K562 (cell line): ENCODE data around the gene KCNMB1. TPM values are rescaled to one million over a fixed set of nuclear protein-coding genes. Genes with fewer than 3 reads are reported as not detected.

Experiments used
- ATAC-seq: fragments of 200-7000 bp; cut with Tn5 transposase; 3 replicates; pipeline ENCODE4 v1.9.1; 2020; ENCODE audit warnings: moderate library complexity
- BruUV-seq: library from RNA; stranded (reverse); fragments of 400-500 nt; replicated peaks from 2 replicates; lab custom pipeline; 2021; lab: Mats Ljungman, UMichigan
- CTCF ChIA-PET: fragments of 300-600 bp; formaldehyde crosslinking; extraction: SDS; loops from one replicate; lab custom pipeline; 2021; ENCODE audit warnings: low intra/inter-chr PET ratio; lab: Yijun Ruan, JAX
- POLR2A ChIA-PET: fragments of 300-600, 350-650 bp; sonication (Branson Sonifier 250); formaldehyde crosslinking; extraction: SDS; loops from one replicate; lab custom pipeline; 2021; ENCODE audit warnings: antibody characterized with exemption, inconsistent platforms; lab: Yijun Ruan, JAX
- DNase-seq, 4 experiments: peaks; one replicate each; pipeline versions ENCODE4 v3.0.0 to v3.0.0-alpha.2; 2011 to 2018; ENCODE audit warnings: low spot score in 3 of 4, mixed read lengths in 3 of 4; ENCODE audit errors: extremely low read depth in 1 of 4
- FAIRE-seq: peaks from 2 replicates; lab custom pipeline; 2011; peaks lifted over from hg19 to GRCh38; lab: Jason Lieb, UNC
- H2AFZ ChIP-seq: 2 replicates; pipeline ENCODE4 v1.6.0; 2011; ENCODE audit warnings: low read depth, low read length, control low read depth, inconsistent platforms
- H3K27ac ChIP-seq: fragments of 200-600 bp; 3 replicates; pipeline ENCODE4 v1.8.0; 2011; ENCODE audit warnings: low read depth, mild to moderate bottlenecking, control low read depth, inconsistent platforms, low read length, moderate library complexity, mixed read lengths; ENCODE audit errors: extremely low read depth
- H3K27me3 ChIP-seq, 2 experiments: fragments of 300-600 bp in 1 of 2; 2 replicates in 1 of 2; 3 replicates in 1 of 2; pipeline versions ENCODE4 v1.6.0 to v1.8.0; 2011; ENCODE audit warnings: inconsistent platforms in 2 of 2, low read length in 2 of 2, mild to moderate bottlenecking in 1 of 2, mixed read lengths in 1 of 2, moderate library complexity in 1 of 2; ENCODE audit not compliant: control insufficient read depth in 2 of 2, insufficient read depth in 2 of 2
- H3K36me3 ChIP-seq: fragments of 300-600 bp; 3 replicates; pipeline ENCODE4 v1.8.0; 2011; ENCODE audit warnings: mild to moderate bottlenecking, low read length, inconsistent platforms; ENCODE audit not compliant: control insufficient read depth, insufficient read depth
- H3K4me1 ChIP-seq, 2 experiments: fragments of 200-600 bp in 1 of 2; replicated peaks in 1 of 2; 2 replicates in 1 of 2; 3 replicates in 1 of 2; pipeline versions ENCODE4 v1.5.1 to v1.8.0; 2011; ENCODE audit warnings: inconsistent platforms in 2 of 2, low read length in 2 of 2, mild to moderate bottlenecking in 1 of 2, mixed read lengths in 1 of 2, moderate library complexity in 1 of 2; ENCODE audit not compliant: control insufficient read depth in 2 of 2, insufficient read depth in 2 of 2
- H3K4me2 ChIP-seq: 2 replicates; pipeline ENCODE4 v1.6.1; 2011; ENCODE audit warnings: low read length, control low read depth, inconsistent platforms, mixed read lengths; ENCODE audit not compliant: insufficient read depth
- H3K4me3 ChIP-seq: fragments of 200-600 bp; sonication (generic), shearing (Covaris generic); 2 replicates; pipeline ENCODE4 v1.5.1; 2016; ENCODE audit warnings: control low read depth, inconsistent platforms
- H3K79me2 ChIP-seq: fragments of 200-600 bp; 3 replicates; pipeline ENCODE4 v1.8.0; 2011; ENCODE audit warnings: low read length, inconsistent platforms; ENCODE audit not compliant: control insufficient read depth, insufficient read depth
- H3K9ac ChIP-seq, 2 experiments: 2 replicates each; pipeline versions ENCODE4 v1.6.0 to v1.6.1; 2011; ENCODE audit warnings: low read depth in 2 of 2, low read length in 2 of 2, control low read depth in 1 of 2, inconsistent platforms in 1 of 2, mild to moderate bottlenecking in 1 of 2, mixed read lengths in 1 of 2; ENCODE audit not compliant: insufficient read depth in 1 of 2
- H3K9me1 ChIP-seq: one replicate; pipeline ENCODE4 v1.6.0; 2011; ENCODE audit warnings: inconsistent platforms, mild to moderate bottlenecking, low read length, moderate library complexity; ENCODE audit not compliant: control insufficient read depth, insufficient read depth
- H3K9me3 ChIP-seq: replicated peaks from 2 replicates; pipeline ENCODE4 v1.5.1; 2011; ENCODE audit warnings: low read depth, low read length, inconsistent platforms; ENCODE audit not compliant: control insufficient read depth, insufficient read depth
- H4K20me1 ChIP-seq: replicated peaks from 2 replicates; pipeline ENCODE4 v1.6.1; 2011; ENCODE audit warnings: low read length, inconsistent platforms, mixed read lengths; ENCODE audit not compliant: control insufficient read depth, insufficient read depth
- CTCF ChIP-seq, 3 experiments: IDR thresholded peaks in 2 of 3; conservative IDR thresholded peaks in 1 of 3; 2 replicates each; pipeline ENCODE4 v1.5.1; 2011 to 2012; ENCODE audit warnings: low read length in 3 of 3, mild to moderate bottlenecking in 3 of 3, control low read depth in 2 of 3, improper control_type of control experiment in 1 of 3, inconsistent platforms in 1 of 3, low read depth in 1 of 3, mixed read lengths in 1 of 3, moderate library complexity in 1 of 3; ENCODE audit not compliant: insufficient read depth in 2 of 3
- FOXK1 ChIP-seq: sonication (generic); formaldehyde crosslinking; IDR thresholded peaks from 2 replicates; pipeline ENCODE4 v1.8.0; 2022; ENCODE audit warnings: missing genetic modification reagents, mild to moderate bottlenecking, borderline replicate concordance
- GABPB2 ChIP-seq: fragments of 250-450 bp; sonication (Bioruptor Pico); conservative IDR thresholded peaks from 2 replicates; pipeline ENCODE4 v1.5.1; 2021; ENCODE audit warnings: mild to moderate bottlenecking
- LCOR ChIP-seq: sonication (generic); formaldehyde crosslinking; IDR thresholded peaks from 2 replicates; pipeline ENCODE4 v1.8.0; 2022; ENCODE audit warnings: mild to moderate bottlenecking, missing genetic modification reagents
- MAFK ChIP-seq: IDR thresholded peaks from 2 replicates; pipeline ENCODE4 v1.6.1; 2011; ENCODE audit warnings: low read length, improper control_type of control experiment
- MCM7 ChIP-seq, 2 experiments: fragments of 450-650 bp; IDR thresholded peaks; 2 replicates each; pipeline ENCODE4 v1.6.1; 2016 to 2018
- NEUROD1 ChIP-seq: fragments of 150-350 bp; IDR thresholded peaks from 2 replicates; pipeline ENCODE4 v1.6.1; 2014; ENCODE audit warnings: borderline replicate concordance, low read length, low read depth; ENCODE audit not compliant: partially characterized antibody
- TAF15 ChIP-seq: fragments of 200-400 bp; formaldehyde crosslinking; IDR thresholded peaks from 2 replicates; pipeline ENCODE4 v1.6.1; 2017; ENCODE audit warnings: mild to moderate bottlenecking, low read depth, low read length, moderate library complexity
- TARDBP ChIP-seq: fragments of 450-650 bp; IDR thresholded peaks from 2 replicates; pipeline ENCODE4 v1.6.1; 2016
- ZNF512 ChIP-seq: IDR thresholded peaks from 2 replicates; pipeline ENCODE4 v1.6.1; 2016; ENCODE audit warnings: missing genetic modification characterization, missing compliant biosample characterization
- ZNF639 ChIP-seq, 2 experiments: fragments of 200-800 bp in 1 of 2; sonication (Bioruptor generic) in 1 of 2; sonication (generic) in 1 of 2; formaldehyde crosslinking in 1 of 2; IDR thresholded peaks in 1 of 2; conservative IDR thresholded peaks in 1 of 2; 2 replicates each; pipeline versions ENCODE4 v1.5.0 to v1.6.1; 2016 to 2020; ENCODE audit warnings: missing compliant biosample characterization in 1 of 2, missing genetic modification characterization in 1 of 2, missing genetic modification reagents in 1 of 2
- WGBS: fragments of 100-300 bp; shearing (Covaris generic); methylation state at CpG from one replicate; pipeline ENCODE4 v1.1.6; 2016; ENCODE audit warnings: low coverage, mixed read lengths; ENCODE audit not compliant: insufficient coverage; ENCODE audit errors: missing lambda C conversion rate; 5-methylcytosine and 5-hydroxymethylcytosine counted together
- in situ Hi-C: fragments of 300-500 bp; cut with MboI; formaldehyde crosslinking; loops from 4 replicates; pipeline ENCODE4 v1.15.0; 2018; ENCODE audit warnings: inconsistent platforms, mixed read lengths
- intact Hi-C: fragments of 100-400 bp; cut with micrococcal nuclease; formaldehyde crosslinking; loops from 2 replicates; pipeline ENCODE4 v1.14.2; 2022
- polyA plus RNA-seq, 8 experiments: library from polyadenylated mRNA; depleted of rRNA in 4 of 8; stranded (reverse) in 5 of 8; unstranded in 3 of 8; fragments of >200 nt; fragmentation: Nextera tagmentation in 2 of 8; fragmentation: Illumina TruSeq in 1 of 8; extraction: Ambion mirVana in 2 of 8; extraction: Trizol in 1 of 8; gene quantifications; 2 replicates each; pipeline versions ENCODE4 v1.2.1 to v1.2.3, GENCODE V29; 2011 to 2014; ENCODE audit warnings: inconsistent platforms in 1 of 8, missing spikeins in 1 of 8
- total RNA-seq, 7 experiments: library from RNA; depleted of rRNA in 6 of 7; stranded (reverse); fragments of >200 nt in 6 of 7; fragmentation: Illumina TruSeq in 2 of 7; extraction: Trizol in 2 of 7; gene quantifications; 2 replicates each; pipeline versions ENCODE4 v1.2.1 to v1.2.3, GENCODE V29; 2011 to 2021; ENCODE audit warnings: low replicate concordance in 1 of 7

Gene KCNMB1
- total and polyA plus RNA-seq, 9 of the 15 experiments (the other 6 are each of a cell fraction or from before 2014, with no cell fraction given), result not detected

- Histone ChIP-seq H3K9ac (no peak overlapping the region), H3K4me1 (no peaks in the 10 kb centered on the region), H3K9me1 (no peaks in the 10 kb centered on the region), H3K27me3 (peaks cover 11 to 32% of the 10 kb centered on the region in 2 experiments; a peak in 4 of 5 replicates), H4K20me1 (no peaks in the 10 kb centered on the region), H3K79me2 (no peaks in the 10 kb centered on the region), H3K9me3 (no peaks in the 10 kb centered on the region), H3K4me3 (no peak overlapping the region), H2AFZ (no peak overlapping the region), H3K36me3 (no peaks in the 10 kb centered on the region), H3K4me2 (no peak overlapping the region)
- ChIA-PET CTCF (no interaction called here), POLR2A (interaction anchor here (0.9 kb wide), 1 partner anchor 168 kb away, joined by 3 read pairs; no protein-coding TSS in a partner anchor)
- no TSS peak for BruUV-seq
- no peak for ATAC-seq
- 0% methylated on average over 2 of the region's 2 CpGs for WGBS
- intact Hi-C loops, result no loop called here
- no peak for FAIRE-seq
- no peak for DNase-seq
- TF ChIP-seq ZNF639 (CRISPR knock-in tag; conservative IDR thresholded peaks at IDR 0.05 in 1 of 2, IDR thresholded peaks at IDR 0.05 in 1 of 2), result no peak
- TF ChIP-seq ZNF512, result no peak
- no peak for TF ChIP-seq TARDBP
- TF ChIP-seq NEUROD1, result no peak
- TF ChIP-seq MAFK, result no peak
- TF ChIP-seq GABPB2 (CRISPR knock-in tag), result no peak
- no peak for TF ChIP-seq CTCF (IDR thresholded peaks at IDR 0.05 in 2 of 3, conservative IDR thresholded peaks at IDR 0.05 in 1 of 3; ENCODE audit: insufficient read depth in 2 of 3, low read depth in 1 of 3, low read length in 3 of 3)
- TF ChIP-seq MCM7 (IDR thresholded peaks at IDR 0.05), result no peak
- TF ChIP-seq TAF15, result no peak
- TF ChIP-seq FOXK1 (CRISPR knock-in tag), result no peak
- no peak for TF ChIP-seq LCOR (CRISPR knock-in tag)
- TF ChIP-seq, all 486 proteins: peak for 0
- in situ Hi-C loops, result no loop called here
- no peak overlapping the region for H3K27ac ChIP-seq
Observed at GRCh38 chr5:170372971-170373370, 16.2 kb downstream of the KCNMB1 start.
